Frontal cortex (tissue), 4 donors: ENCODE results near the gene UQCC3. TPM values are rescaled to one million over a fixed set of nuclear protein-coding genes. Genes with fewer than 3 reads are reported as not detected.
"Not testable (repeated sequence)": the region's sequence is repeated elsewhere in the genome, so short reads cannot be mapped to it uniquely, and the experiment has no call there.

Experiments
- DNase-seq, 2 donors: peaks; one replicate each; pipeline ENCODE4 v3.0.0; 2012; ENCODE audit warnings: low spot score in 2 of 2
- FAIRE-seq: peaks from 2 replicates; lab custom pipeline; 2012; peaks lifted over from hg19 to GRCh38; lab: Jason Lieb, UNC
- total RNA-seq: library from RNA; depleted of rRNA; stranded (reverse); fragments of >200 nt; gene quantifications from one replicate; pipeline ENCODE4 v1.2.3, GENCODE V29; 2014
- donor health status: control.
- donor health status: control.
- donor health status: control.

Gene UQCC3
- total RNA-seq, 1 donor from 2014 or later, result 5.7 TPM

- FAIRE-seq, result no peak
- DNase-seq, result peak; percentile 92 to 98
Measured at GRCh38 chr11:62665075-62665598, 6.3 kb upstream of the UQCC3 start, which contains the start of the genes C11orf98 and CSKMT. C11orf98 (minus strand) TSS chr11:62665210; CDS start chr11:62665169, 41 bp downstream. CSKMT (plus strand) TSS chr11:62665312; CDS start chr11:62665880, 568 bp downstream.

- peak in 1 of 2 donors; percentile 60 for DNase-seq
- FAIRE-seq, result no peak
Measured at GRCh38 chr11:62665599-62666258, 5.7 kb upstream of the UQCC3 start.

GRCh38 chr11:62666259-62666926 lies 5.1 kb upstream of the UQCC3 start:
- FAIRE-seq, result no peak
- DNase-seq, result no peak

- no peak for DNase-seq
- no peak for FAIRE-seq
Measured at GRCh38 chr11:62667460-62667859, 4.0 kb upstream of the UQCC3 start.

GRCh38 chr11:62669420-62670161 lies 1.9 kb upstream of the UQCC3 start:
- DNase-seq (no peak), FAIRE-seq (no peak)

GRCh38 chr11:62671236-62671607 lies 251 bp upstream of the UQCC3 start:
- DNase-seq (no peak), FAIRE-seq (no peak)

- FAIRE-seq, result no peak
Measured at GRCh38 chr11:62673196-62673525, 1.7 kb downstream of the UQCC3 start.

GRCh38 chr11:62675415-62675814 lies 3.9 kb downstream of the UQCC3 start:
- FAIRE-seq, DNase-seq: not testable (repeated sequence)

More at GRCh38 chr11:62673196-62673525, 1.7 kb downstream of the UQCC3 start:
- no peak for DNase-seq

GRCh38 chr11:62676698-62677097 lies 5.2 kb downstream of the UQCC3 start:
- no peak for DNase-seq
- FAIRE-seq, result no peak

- no peak for FAIRE-seq
Measured at GRCh38 chr11:62677156-62677555, 5.7 kb downstream of the UQCC3 start.

GRCh38 chr11:62677714-62678113 lies 6.2 kb downstream of the UQCC3 start:
- no peak for FAIRE-seq

More at GRCh38 chr11:62677156-62677555, 5.7 kb downstream of the UQCC3 start:
- no peak for DNase-seq

GRCh38 chr11:62678433-62678769 lies 6.9 kb downstream of the UQCC3 start:
- FAIRE-seq, result no peak
- DNase-seq, result no peak

More at GRCh38 chr11:62677714-62678113, 6.2 kb downstream of the UQCC3 start:
- no peak for DNase-seq

GRCh38 chr11:62678770-62679696 lies 7.6 kb downstream of the UQCC3 start, which contains the start of gene UBXN1:
UBXN1 (minus strand) TSS chr11:62679073; CDS start chr11:62678923, 150 bp downstream.
- FAIRE-seq, result no peak

GRCh38 chr11:62680825-62681240 lies 9.4 kb downstream of the UQCC3 start:
- DNase-seq (peak in 1 of 2 donors; percentile 37), FAIRE-seq (no peak)

More at GRCh38 chr11:62678770-62679696, 7.6 kb downstream of the UQCC3 start, which contains the start of gene UBXN1:
- peak; percentile 88 to 91 for DNase-seq

GRCh38 chr11:62682518-62682917 lies 11.0 kb downstream of the UQCC3 start:
- FAIRE-seq, result no peak

GRCh38 chr11:62687508-62688396 lies 16.3 kb downstream of the UQCC3 start:
- FAIRE-seq (no peak), DNase-seq (no peak)

More at GRCh38 chr11:62682518-62682917, 11.0 kb downstream of the UQCC3 start:
- no peak for DNase-seq

- DNase-seq, result no peak
- no peak for FAIRE-seq
Measured at GRCh38 chr11:62688491-62688890, 17.0 kb downstream of the UQCC3 start.
